NT2/D1 (cell line): ENCODE results near the gene AK3.

Experiments
- SUZ12 ChIP-seq: IDR thresholded peaks from 2 replicates; pipeline ENCODE4 v1.6.1; 2011; ENCODE audit not compliant: insufficient read length, insufficient read depth; ENCODE audit errors: extremely low read depth
- YY1 ChIP-seq: IDR thresholded peaks from 2 replicates; pipeline ENCODE4 v1.6.1; 2011; ENCODE audit not compliant: insufficient read length, insufficient read depth

DNA sequence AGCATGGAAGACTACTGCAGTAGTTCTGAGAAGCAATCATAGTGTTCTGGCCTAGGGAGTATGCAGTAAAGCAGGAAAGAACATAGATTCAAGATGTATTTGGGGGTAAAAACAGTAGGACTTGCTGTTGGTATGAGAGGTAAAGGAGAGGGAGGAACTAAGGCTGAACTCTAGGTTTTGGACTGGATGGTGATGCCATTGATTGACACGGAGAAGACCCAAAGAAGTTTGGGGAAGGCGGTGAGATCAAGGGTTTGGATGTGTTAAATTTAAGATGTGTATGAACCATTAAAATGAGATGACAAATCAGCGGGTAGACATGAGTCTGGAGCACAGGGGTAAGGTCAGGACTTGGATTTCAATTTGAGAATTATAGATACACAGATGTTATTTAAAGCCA lies 63.6 kb downstream of the AK3 start:
- TF ChIP-seq SUZ12: no peak
- TF ChIP-seq YY1: no peak
